Small intestine (tissue), 7 donors: ENCODE results near the gene PRG2. TPM values are rescaled to one million over a fixed set of nuclear protein-coding genes. Genes with fewer than 3 reads are reported as not detected.

ENCODE experiments used
- DNase-seq, 2 donors: peaks; one replicate each; pipeline versions ENCODE4 v3.0.0 to v3.0.0-alpha.2; 2013
- FAIRE-seq: peaks from 2 replicates; lab custom pipeline; 2012; peaks lifted over from hg19 to GRCh38; lab: Jason Lieb, UNC
- H3K27ac ChIP-seq, 3 donors: one replicate each; pipeline ENCODE4 v1.5.1; 2013; ENCODE audit warnings: low read length in 2 of 3, mild to moderate bottlenecking in 2 of 3, control low read depth in 1 of 3, inconsistent platforms in 1 of 3, low read depth in 1 of 3, moderate library complexity in 1 of 3
- H3K27me3 ChIP-seq, 3 donors: one replicate each; pipeline ENCODE4 v1.6.1; 2013; ENCODE audit warnings: low read length in 3 of 3, inconsistent platforms in 1 of 3; ENCODE audit not compliant: control insufficient read depth in 3 of 3, insufficient read depth in 3 of 3
- H3K36me3 ChIP-seq, 3 donors: one replicate each; pipeline ENCODE4 v1.6.1; 2013; ENCODE audit warnings: low read length in 3 of 3, inconsistent platforms in 1 of 3, low read depth in 1 of 3, mild to moderate bottlenecking in 1 of 3, moderate library complexity in 1 of 3; ENCODE audit not compliant: control insufficient read depth in 3 of 3, insufficient read depth in 2 of 3
- H3K4me1 ChIP-seq, 3 donors: one replicate each; pipeline ENCODE4 v1.6.1; 2013; ENCODE audit warnings: low read length in 2 of 3, inconsistent platforms in 1 of 3, low read depth in 1 of 3, mild to moderate bottlenecking in 1 of 3, moderate library complexity in 1 of 3; ENCODE audit not compliant: control insufficient read depth in 3 of 3, insufficient read depth in 2 of 3
- H3K4me3 ChIP-seq, 3 donors: one replicate each; pipeline ENCODE4 v1.5.1; 2013; ENCODE audit warnings: low read length in 3 of 3, control low read depth in 1 of 3, inconsistent platforms in 1 of 3, low read depth in 1 of 3, mild to moderate bottlenecking in 1 of 3, moderate library complexity in 1 of 3
- H3K9me3 ChIP-seq, 2 donors: one replicate each; pipeline ENCODE4 v1.6.1; 2013; ENCODE audit warnings: low read depth in 1 of 2, low read length in 1 of 2; ENCODE audit not compliant: control insufficient read depth in 2 of 2, insufficient read depth in 1 of 2
- WGBS, 3 donors: extraction: QIAGEN DNeasy Blood & Tissue Kit; methylation state at CpG; one replicate each; pipeline ENCODE4 v1.1.7; 2013; 5-methylcytosine and 5-hydroxymethylcytosine counted together
- polyA plus RNA-seq, 4 donors: library from polyadenylated mRNA; stranded (reverse) in 3 of 4; unstranded in 1 of 4; fragments of 200-250 nt in 3 of 4; fragments of 120-200 nt in 1 of 4; gene quantifications; one replicate each; pipeline versions ENCODE4 v1.2.1 to v1.2.3, GENCODE V29; 2013
- donor health status: healthy with polysubstance abuse.
- donor health status: control.
- donor health status: control.
- donor health status: Bipolar disorder and iron deficiency.
- donor health status: healthy.

Gene PRG2
- polyA plus RNA-seq, 4 donors: 0.15 to 0.31 TPM; not detected in 2

DNA sequence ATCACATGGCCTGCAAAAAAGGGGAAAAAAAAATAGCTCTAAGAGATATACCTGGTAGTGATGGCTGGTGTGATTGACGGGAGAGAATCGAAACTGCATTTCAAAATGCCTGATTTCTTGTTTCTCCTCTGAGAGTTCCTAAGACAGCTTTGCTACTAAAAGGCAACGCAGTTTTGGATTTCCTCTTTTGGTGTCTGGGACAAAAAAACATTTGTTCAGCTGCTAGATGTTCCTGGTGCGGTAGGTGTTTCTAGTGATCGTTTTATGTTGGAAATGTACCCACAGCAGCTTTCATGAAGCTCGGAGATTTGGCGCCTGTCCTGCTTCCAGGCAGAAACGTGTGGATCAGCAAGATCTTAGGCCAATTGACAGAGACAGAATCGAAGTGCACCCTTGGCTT is 34.2 kb downstream of the PRG2 start:
- Histone ChIP-seq H3K36me3 (no peaks in the 10 kb centered on the region), H3K27ac (no peak overlapping the region), H3K27me3 (no peaks in the 10 kb centered on the region), H3K4me3 (no peak overlapping the region), H3K4me1 (no peaks in the 10 kb centered on the region), H3K9me3 (no peaks in the 10 kb centered on the region)
- 58 to 71% (median 64%) methylated on average over 9 of the region's 9 CpGs for WGBS, 3 donors
- DNase-seq (no peak), FAIRE-seq (no peak)

DNA sequence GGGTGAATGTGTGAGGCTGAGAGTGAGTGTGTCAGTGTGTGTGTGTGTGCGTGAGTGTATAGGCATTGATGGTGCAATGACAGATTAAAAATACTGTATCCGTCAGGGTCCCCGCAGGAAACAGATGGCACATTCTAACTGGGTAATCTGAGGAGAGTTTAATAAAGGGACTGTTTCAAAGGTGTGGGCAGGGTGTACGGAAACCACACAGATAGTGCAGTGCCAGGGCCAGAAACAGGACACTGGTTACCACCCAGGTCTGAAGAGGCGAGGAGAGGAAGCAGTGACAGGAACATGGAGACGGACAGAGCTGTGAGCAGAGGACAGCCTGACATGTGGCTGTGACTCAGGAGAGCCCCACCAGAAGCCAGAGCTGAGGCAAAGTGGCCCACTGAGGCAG is 35.8 kb downstream of the PRG2 start:
- peaks cover 0 to 6% of the 10 kb centered on the region in 2 donors for H3K9me3 ChIP-seq
- DNase-seq (no peak), FAIRE-seq (no peak)
- H3K27me3 ChIP-seq: no peaks in the 10 kb centered on the region
- H3K4me1 ChIP-seq: no peaks in the 10 kb centered on the region
- WGBS, 3 donors: 76 to 91% (median 81%) methylated on average over 6 of the region's 6 CpGs
- H3K4me3 ChIP-seq: no peak overlapping the region
- no peak overlapping the region for H3K27ac ChIP-seq
- no peaks in the 10 kb centered on the region for H3K36me3 ChIP-seq

DNA sequence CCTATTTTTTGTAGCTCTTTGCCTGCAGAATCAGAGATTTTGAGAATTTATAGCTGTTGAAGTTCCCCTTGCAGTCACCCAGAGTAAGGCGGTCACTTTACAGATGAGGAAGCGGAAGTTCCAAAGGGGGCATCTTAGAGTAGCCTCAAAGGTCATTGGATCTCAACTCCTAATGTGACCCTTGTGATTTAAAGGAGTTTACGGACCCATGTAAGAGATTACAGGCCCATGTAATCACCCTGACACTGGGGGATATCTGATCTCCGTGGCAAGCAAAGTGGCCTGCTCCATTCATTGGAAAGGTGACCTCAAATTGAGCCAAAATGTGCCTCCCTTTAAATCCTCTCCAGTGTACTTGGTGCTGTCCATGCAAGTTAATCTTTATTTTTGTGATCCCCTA is 36.6 kb downstream of the PRG2 start:
- 75 to 79% (median 76%) methylated on average over 4 of the region's 4 CpGs for WGBS, 3 donors
- H3K27ac ChIP-seq: no peak overlapping the region
- H3K9me3 ChIP-seq: peaks cover 0 to 6% of the 10 kb centered on the region in 2 donors
- FAIRE-seq (no peak), DNase-seq (no peak)
- no peaks in the 10 kb centered on the region for H3K36me3 ChIP-seq
- no peak overlapping the region for H3K4me3 ChIP-seq
- no peaks in the 10 kb centered on the region for H3K27me3 ChIP-seq
- H3K4me1 ChIP-seq: no peaks in the 10 kb centered on the region

DNA sequence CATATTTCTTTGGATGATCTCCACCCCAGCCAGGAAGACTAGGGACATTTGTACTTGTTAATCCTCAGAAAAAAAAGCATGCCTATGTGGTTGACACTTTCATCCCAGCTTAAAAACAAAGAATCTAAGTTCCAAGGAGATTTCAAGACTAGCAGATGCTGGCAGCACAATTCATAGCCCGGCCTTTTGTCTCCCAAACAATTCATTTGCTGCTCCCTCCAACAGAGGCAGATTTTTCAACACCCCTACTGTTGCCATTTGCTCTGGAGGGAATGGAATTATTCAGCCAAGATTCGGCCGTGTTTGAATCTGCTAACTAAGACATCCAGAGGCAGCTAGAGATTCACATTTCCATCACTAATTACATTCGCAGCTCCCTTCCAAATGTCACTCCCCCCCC is 37.0 kb downstream of the PRG2 start:
- WGBS, 3 donors: 55 to 72% (median 71%) methylated on average over 4 of the region's 4 CpGs
- Histone ChIP-seq H3K9me3 (peaks cover 0 to 6% of the 10 kb centered on the region in 2 donors), H3K36me3 (no peaks in the 10 kb centered on the region), H3K27me3 (no peaks in the 10 kb centered on the region), H3K4me1 (no peaks in the 10 kb centered on the region), H3K4me3 (no peak overlapping the region), H3K27ac (no peak overlapping the region)
- DNase-seq: no peak
- no peak for FAIRE-seq

DNA sequence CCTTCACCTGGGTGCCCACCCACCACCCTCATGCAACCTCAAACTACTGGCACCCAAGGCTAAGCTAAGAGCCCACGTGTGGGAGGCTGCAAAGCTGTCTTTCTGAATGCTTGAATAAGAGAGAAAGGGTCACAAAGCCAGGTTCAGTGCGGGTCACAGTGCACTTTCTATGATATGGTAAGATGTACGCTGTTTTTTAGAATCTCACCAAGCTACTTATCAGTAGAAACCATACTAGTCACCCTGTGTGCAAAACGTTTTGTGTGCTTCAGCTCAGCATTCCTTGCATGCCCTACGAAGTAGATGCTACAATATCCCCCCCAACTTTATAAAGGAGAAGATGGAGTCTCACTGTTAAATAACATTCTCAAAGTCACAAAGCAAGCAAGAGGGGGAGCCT is 37.4 kb downstream of the PRG2 start:
- WGBS, 3 donors: 54 to 65% (median 62%) methylated on average over 5 of the region's 5 CpGs
- no peak for FAIRE-seq
- no peak for DNase-seq
- H3K4me3 ChIP-seq: no peak overlapping the region
- H3K36me3 ChIP-seq: no peaks in the 10 kb centered on the region
- peaks cover 0 to 6% of the 10 kb centered on the region in 2 donors for H3K9me3 ChIP-seq
- no peak overlapping the region for H3K27ac ChIP-seq
- H3K27me3 ChIP-seq: no peaks in the 10 kb centered on the region
- H3K4me1 ChIP-seq: no peaks in the 10 kb centered on the region

DNA sequence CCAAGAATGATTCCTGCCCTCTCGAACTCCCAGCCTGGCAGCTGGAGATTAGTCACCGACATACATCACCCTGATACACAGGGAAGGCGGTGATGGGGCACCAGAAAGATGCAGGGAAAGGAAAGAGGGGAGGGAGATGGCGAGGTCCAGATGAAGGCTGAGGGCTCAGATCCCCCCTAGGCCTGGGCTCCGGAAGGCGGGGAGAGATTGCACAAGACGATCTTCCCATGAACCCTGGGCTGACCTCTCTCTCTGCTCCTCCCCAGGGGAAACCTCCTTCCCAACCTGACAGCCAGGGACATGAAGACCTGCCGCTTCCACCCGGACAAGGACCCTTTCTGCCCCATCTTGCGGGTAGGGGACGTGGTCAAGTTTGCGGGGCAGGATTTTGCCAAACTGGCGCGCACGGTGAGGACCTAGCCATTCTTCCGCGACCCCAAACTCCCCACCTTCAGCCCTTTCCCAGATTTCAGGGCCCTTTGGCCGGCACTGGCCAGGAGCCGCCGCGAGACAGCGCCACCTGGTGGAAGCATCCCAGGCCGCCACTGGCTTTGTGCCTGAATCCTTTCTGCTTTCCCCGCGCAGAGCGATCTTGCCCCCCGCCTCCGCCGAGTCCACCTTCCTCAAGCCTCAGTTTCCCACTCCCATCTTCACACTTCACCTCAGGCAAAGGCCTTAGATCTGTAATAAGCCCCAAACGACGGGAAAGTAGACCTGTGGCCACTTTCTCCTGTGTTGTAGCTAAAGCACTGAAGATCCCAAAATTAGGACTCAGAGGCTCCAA is 40.8 kb downstream of the PRG2 start:
- H3K36me3 ChIP-seq: no peaks in the 10 kb centered on the region
- FAIRE-seq (no peak), DNase-seq (peak; percentile 33 to 71)
- WGBS, 3 donors: 18 to 26% (median 26%) methylated on average over 30 to 31 of the region's 31 CpGs
- H3K27ac ChIP-seq: no peak overlapping the region
- H3K9me3 ChIP-seq: peaks cover 0 to 6% of the 10 kb centered on the region in 2 donors
- no peak overlapping the region for H3K4me3 ChIP-seq
- H3K4me1 ChIP-seq: no peaks in the 10 kb centered on the region
- no peaks in the 10 kb centered on the region for H3K27me3 ChIP-seq

DNA sequence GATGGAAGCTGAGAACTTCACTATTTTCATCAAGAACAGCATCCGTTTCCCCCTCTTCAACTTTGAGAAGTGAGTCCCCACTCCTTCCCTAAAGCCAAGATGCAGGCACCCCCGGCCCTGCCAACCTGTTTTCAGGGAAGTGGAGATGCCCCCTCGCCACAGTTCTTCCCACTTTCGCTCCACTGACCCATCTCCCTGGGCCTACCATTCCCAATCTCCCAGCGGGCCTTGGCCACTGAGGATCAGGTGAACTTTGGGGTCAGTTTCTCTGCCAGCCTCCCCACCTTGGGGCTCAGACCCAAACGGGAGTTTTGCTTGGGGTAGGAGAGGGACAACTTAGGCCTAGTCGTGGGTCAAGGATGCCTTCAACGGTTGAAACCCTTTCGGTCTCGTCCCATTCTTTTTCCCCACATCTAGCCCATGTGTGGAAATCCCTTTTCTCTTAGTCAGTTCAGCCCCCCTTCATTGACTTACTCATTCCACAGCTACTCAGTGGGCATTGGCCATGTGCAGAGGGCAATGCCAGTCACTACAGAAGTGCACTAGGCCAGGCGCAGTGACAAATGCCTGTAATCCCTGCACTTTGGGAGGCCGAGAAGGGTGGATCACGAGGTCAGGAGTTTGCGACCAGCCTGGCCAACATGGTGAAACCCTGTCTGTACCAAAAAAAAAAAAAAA is 41.7 kb downstream of the PRG2 start:
- H3K27ac ChIP-seq: no peak overlapping the region
- H3K9me3 ChIP-seq: peaks cover 0 to 6% of the 10 kb centered on the region in 2 donors
- no peaks in the 10 kb centered on the region for H3K36me3 ChIP-seq
- DNase-seq (no peak), FAIRE-seq (no peak)
- no peak overlapping the region for H3K4me3 ChIP-seq
- no peaks in the 10 kb centered on the region for H3K4me1 ChIP-seq
- WGBS, 3 donors: 86 to 90% (median 86%) methylated on average over 14 of the region's 14 CpGs
- no peaks in the 10 kb centered on the region for H3K27me3 ChIP-seq

DNA sequence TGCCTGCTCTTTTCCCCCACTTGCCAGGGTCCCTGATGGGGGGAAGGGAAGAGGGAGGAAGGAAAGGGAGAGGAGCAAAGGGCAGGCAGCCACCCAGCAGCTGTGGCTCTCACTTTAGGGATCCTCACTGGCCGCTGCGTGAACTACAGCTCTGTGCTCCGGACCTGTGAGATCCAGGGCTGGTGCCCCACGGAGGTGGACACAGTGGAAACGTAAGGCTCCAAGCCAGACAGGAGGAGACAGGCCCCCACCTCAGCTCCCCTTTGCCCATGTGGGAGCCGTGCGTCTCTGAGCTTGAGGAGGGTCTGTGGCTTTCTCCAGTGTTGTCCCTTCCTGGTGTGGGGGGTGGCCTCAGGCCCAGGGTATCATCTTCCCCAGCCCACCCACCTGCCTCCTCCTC is 42.4 kb downstream of the PRG2 start:
- Histone ChIP-seq H3K4me3 (no peak overlapping the region), H3K27ac (no peak overlapping the region), H3K4me1 (no peaks in the 10 kb centered on the region), H3K27me3 (no peaks in the 10 kb centered on the region), H3K9me3 (peaks cover 0 to 6% of the 10 kb centered on the region in 2 donors), H3K36me3 (no peaks in the 10 kb centered on the region)
- WGBS, 3 donors: 63 to 73% (median 69%) methylated on average over 7 of the region's 7 CpGs
- DNase-seq (no peak), FAIRE-seq (no peak)
